Measurements from ENCODE around the gene L3MBTL1. TPM values are rescaled to one million over a fixed set of nuclear protein-coding genes. Genes with fewer than 3 reads are reported as not detected.

L3MBTL1 gene
- total RNA-seq, 3 donors from 2014 or later (not counting 1 experiment from before 2014, with no cell fraction given) = 15.4 to 17.1 (median 17.0) TPM

- Histone ChIP-seq H3K4me1 (ENCODE audit: control insufficient read depth, insufficient read depth, low read length) (no peaks in the 10 kb centered on the region), H3K36me3 (ENCODE audit: control insufficient read depth, insufficient read depth, low read length) (no peaks in the 10 kb centered on the region), H3K27ac (ENCODE audit: low read length) (no peak overlapping the region), H3K27me3 (ENCODE audit: control insufficient read depth, insufficient read depth, low read length) (no peaks in the 10 kb centered on the region), H3K4me3 (ENCODE audit: low read length) (no peak overlapping the region), H3K9me3 (ENCODE audit: control insufficient read depth, insufficient read depth, low read length) (no peaks in the 10 kb centered on the region)
- H3K4me1 Mint-ChIP-seq = peaks cover 0 to 5% of the 10 kb centered on the region in 2 donors
- H3K27ac Mint-ChIP-seq = no peak overlapping the region
- WGBS (ENCODE audit: insufficient coverage) = 83% methylated on average over 1 of the region's 2 CpGs
- TF ChIP-seq, protein P1, sequence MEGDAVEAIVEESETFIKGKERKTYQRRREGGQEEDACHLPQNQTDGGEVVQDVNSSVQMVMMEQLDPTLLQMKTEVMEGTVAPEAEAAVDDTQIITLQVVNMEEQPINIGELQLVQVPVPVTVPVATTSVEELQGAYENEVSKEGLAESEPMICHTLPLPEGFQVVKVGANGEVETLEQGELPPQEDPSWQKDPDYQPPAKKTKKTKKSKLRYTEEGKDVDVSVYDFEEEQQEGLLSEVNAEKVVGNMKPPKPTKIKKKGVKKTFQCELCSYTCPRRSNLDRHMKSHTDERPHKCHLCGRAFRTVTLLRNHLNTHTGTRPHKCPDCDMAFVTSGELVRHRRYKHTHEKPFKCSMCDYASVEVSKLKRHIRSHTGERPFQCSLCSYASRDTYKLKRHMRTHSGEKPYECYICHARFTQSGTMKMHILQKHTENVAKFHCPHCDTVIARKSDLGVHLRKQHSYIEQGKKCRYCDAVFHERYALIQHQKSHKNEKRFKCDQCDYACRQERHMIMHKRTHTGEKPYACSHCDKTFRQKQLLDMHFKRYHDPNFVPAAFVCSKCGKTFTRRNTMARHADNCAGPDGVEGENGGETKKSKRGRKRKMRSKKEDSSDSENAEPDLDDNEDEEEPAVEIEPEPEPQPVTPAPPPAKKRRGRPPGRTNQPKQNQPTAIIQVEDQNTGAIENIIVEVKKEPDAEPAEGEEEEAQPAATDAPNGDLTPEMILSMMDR (IDR thresholded peaks at IDR 0.05) = no peak
- intact Hi-C loops (cut with micrococcal nuclease) = no loop called here
- ATAC-seq (no peak), DNase-seq (no peak)
- H3K27me3 Mint-ChIP-seq (ENCODE audit: low read depth in 2 of 2) = peaks cover 0 to 2% of the 10 kb centered on the region in 2 donors
- no peaks in the 10 kb centered on the region for H3K36me3 Mint-ChIP-seq
- no peaks in the 10 kb centered on the region for H3K9me3 Mint-ChIP-seq
- H3K4me3 Mint-ChIP-seq = no peak overlapping the region
Observed at GRCh38 chr20:43541214-43541613, 33.7 kb downstream of the L3MBTL1 start.

- H3K9me3 ChIP-seq (ENCODE audit: control insufficient read depth, insufficient read depth, low read length) = no peaks in the 10 kb centered on the region
- no peak overlapping the region for H3K4me3 Mint-ChIP-seq
- H3K27ac Mint-ChIP-seq = no peak overlapping the region
- peaks cover 0 to 2% of the 10 kb centered on the region in 2 donors for H3K27me3 Mint-ChIP-seq (ENCODE audit: low read depth in 2 of 2)
- no peaks in the 10 kb centered on the region for H3K36me3 ChIP-seq (ENCODE audit: control insufficient read depth, insufficient read depth, low read length)
- no peak overlapping the region for H3K27ac ChIP-seq (ENCODE audit: low read length)
- intact Hi-C loops (cut with micrococcal nuclease) = no loop called here
- no peak overlapping the region for H3K4me3 ChIP-seq (ENCODE audit: low read length)
- H3K4me1 Mint-ChIP-seq = peaks cover 0 to 5% of the 10 kb centered on the region in 2 donors
- no peaks in the 10 kb centered on the region for H3K36me3 Mint-ChIP-seq
- WGBS (ENCODE audit: insufficient coverage) = 92% methylated on average over 5 of the region's 5 CpGs
- no peaks in the 10 kb centered on the region for H3K27me3 ChIP-seq (ENCODE audit: control insufficient read depth, insufficient read depth, low read length)
- TF ChIP-seq, protein P1 (IDR thresholded peaks at IDR 0.05) = no peak
- no peak for ATAC-seq
- no peak for DNase-seq
- no peaks in the 10 kb centered on the region for H3K4me1 ChIP-seq (ENCODE audit: control insufficient read depth, insufficient read depth, low read length)
- no peaks in the 10 kb centered on the region for H3K9me3 Mint-ChIP-seq
Observed at GRCh38 chr20:43542161-43542560, 34.7 kb downstream of the L3MBTL1 start.

GRCh38 chr20:43542674-43543073 lies 35.2 kb downstream of the L3MBTL1 start:
- intact Hi-C loops (cut with micrococcal nuclease) = no loop called here
- Mint-ChIP-seq H3K9me3 (no peaks in the 10 kb centered on the region), H3K4me1 (peaks cover 0 to 5% of the 10 kb centered on the region in 2 donors), H3K4me3 (no peak overlapping the region), H3K27ac (no peak overlapping the region), H3K27me3 (ENCODE audit: low read depth in 2 of 2) (peaks cover 0 to 2% of the 10 kb centered on the region in 2 donors), H3K36me3 (no peaks in the 10 kb centered on the region)
- DNase-seq (no peak), ATAC-seq (no peak)
- Histone ChIP-seq H3K36me3 (ENCODE audit: control insufficient read depth, insufficient read depth, low read length) (no peaks in the 10 kb centered on the region), H3K9me3 (ENCODE audit: control insufficient read depth, insufficient read depth, low read length) (no peaks in the 10 kb centered on the region), H3K27me3 (ENCODE audit: control insufficient read depth, insufficient read depth, low read length) (no peaks in the 10 kb centered on the region), H3K4me1 (ENCODE audit: control insufficient read depth, insufficient read depth, low read length) (no peaks in the 10 kb centered on the region), H3K27ac (ENCODE audit: low read length) (no peak overlapping the region), H3K4me3 (ENCODE audit: low read length) (no peak overlapping the region)
- 87% methylated on average over 3 of the region's 4 CpGs for WGBS (ENCODE audit: insufficient coverage)
- TF ChIP-seq, protein P1 (IDR thresholded peaks at IDR 0.05) = no peak

- TF ChIP-seq, protein P1 (IDR thresholded peaks at IDR 0.05) = no peak
- no peak overlapping the region for H3K4me3 Mint-ChIP-seq
- H3K9me3 Mint-ChIP-seq = no peaks in the 10 kb centered on the region
- Histone ChIP-seq H3K4me3 (ENCODE audit: low read length) (no peak overlapping the region), H3K9me3 (ENCODE audit: control insufficient read depth, insufficient read depth, low read length) (no peaks in the 10 kb centered on the region), H3K27ac (ENCODE audit: low read length) (no peak overlapping the region), H3K4me1 (ENCODE audit: control insufficient read depth, insufficient read depth, low read length) (no peaks in the 10 kb centered on the region), H3K27me3 (ENCODE audit: control insufficient read depth, insufficient read depth, low read length) (no peaks in the 10 kb centered on the region), H3K36me3 (ENCODE audit: control insufficient read depth, insufficient read depth, low read length) (no peaks in the 10 kb centered on the region)
- H3K36me3 Mint-ChIP-seq = no peaks in the 10 kb centered on the region
- peaks cover 0 to 5% of the 10 kb centered on the region in 2 donors for H3K4me1 Mint-ChIP-seq
- intact Hi-C loops (cut with micrococcal nuclease) = no loop called here
- no peak overlapping the region for H3K27ac Mint-ChIP-seq
- H3K27me3 Mint-ChIP-seq (ENCODE audit: low read depth in 2 of 2) = peaks cover 0 to 2% of the 10 kb centered on the region in 2 donors
- ATAC-seq (no peak), DNase-seq (no peak)
- 89% methylated on average over 5 of the region's 5 CpGs for WGBS (ENCODE audit: insufficient coverage)
Observed at GRCh38 chr20:43543138-43543537, 35.6 kb downstream of the L3MBTL1 start.
